H9 (cell line): ENCODE data around the gene PIBF1. TPM values are rescaled to one million over a fixed set of nuclear protein-coding genes. Genes with fewer than 3 reads are reported as not detected.

Experiments
- DNase-seq: peaks from one replicate; pipeline ENCODE4 v3.0.0-alpha.2; 2017
- H2AFZ ChIP-seq: one replicate; pipeline ENCODE4 v1.6.1; 2013; ENCODE audit warnings: mild to moderate bottlenecking, low read length, control low read depth, moderate library complexity
- H2AK5ac ChIP-seq: 2 replicates; pipeline ENCODE4 v1.6.1; 2013; ENCODE audit warnings: low read length, control low read depth, mixed read lengths; ENCODE audit not compliant: insufficient read length
- H2BK120ac ChIP-seq: one replicate; pipeline ENCODE4 v1.6.1; 2013; ENCODE audit warnings: low read depth, mild to moderate bottlenecking, low read length, control low read depth, inconsistent platforms; ENCODE audit not compliant: poor library complexity, severe bottlenecking
- H2BK12ac ChIP-seq: 2 replicates; pipeline ENCODE4 v1.6.1; 2013; ENCODE audit warnings: low read length, control low read depth, mixed read lengths, low read depth; ENCODE audit not compliant: insufficient read length
- H2BK15ac ChIP-seq: 2 replicates; pipeline ENCODE4 v1.6.1; 2013; ENCODE audit warnings: low read depth, low read length, control low read depth
- H2BK20ac ChIP-seq: one replicate; pipeline ENCODE4 v1.6.1; 2013; ENCODE audit warnings: low read depth, mild to moderate bottlenecking, low read length, control low read depth, inconsistent platforms; ENCODE audit not compliant: poor library complexity, severe bottlenecking
- H2BK5ac ChIP-seq: 2 replicates; pipeline ENCODE4 v1.6.1; 2013; ENCODE audit warnings: low read length, control low read depth, mixed read lengths; ENCODE audit not compliant: insufficient read length
- H3K14ac ChIP-seq: 2 replicates; pipeline ENCODE4 v1.6.1; 2013; ENCODE audit warnings: low read length, control low read depth; ENCODE audit not compliant: insufficient read depth
- H3K18ac ChIP-seq: 2 replicates; pipeline ENCODE4 v1.6.1; 2013; ENCODE audit warnings: low read depth, mild to moderate bottlenecking, mixed read lengths, low read length, control low read depth; ENCODE audit not compliant: insufficient read length
- H3K23ac ChIP-seq: 2 replicates; pipeline ENCODE4 v1.6.1; 2013; ENCODE audit warnings: low read length, control low read depth, mixed read lengths, low read depth; ENCODE audit not compliant: insufficient read length
- H3K23me2 ChIP-seq: 2 replicates; pipeline ENCODE4 v1.6.1; 2013; ENCODE audit warnings: low read depth, mild to moderate bottlenecking, mixed read lengths, low read length, control low read depth; ENCODE audit not compliant: insufficient read length, poor library complexity, severe bottlenecking
- H3K27ac ChIP-seq: 2 replicates; pipeline ENCODE4 v1.5.1; 2013; ENCODE audit warnings: low read length, control low read depth, mixed read lengths, low read depth; ENCODE audit not compliant: insufficient read length
- H3K27me3 ChIP-seq: 2 replicates; pipeline ENCODE4 v1.6.1; 2013; ENCODE audit warnings: low read length, control low read depth, inconsistent platforms; ENCODE audit not compliant: insufficient read depth
- H3K4ac ChIP-seq: 2 replicates; pipeline ENCODE4 v1.6.1; 2013; ENCODE audit warnings: low read depth, mild to moderate bottlenecking, control low read depth, inconsistent platforms, low read length, moderate library complexity
- H3K4me1 ChIP-seq: 2 replicates; pipeline ENCODE4 v1.6.1; 2013; ENCODE audit warnings: low read length, control low read depth, inconsistent platforms; ENCODE audit not compliant: insufficient read depth
- H3K4me2 ChIP-seq: 2 replicates; pipeline ENCODE4 v1.6.1; 2013; ENCODE audit warnings: low read length, control low read depth, mixed read lengths; ENCODE audit not compliant: insufficient read length, insufficient read depth
- H3K56ac ChIP-seq: 2 replicates; pipeline ENCODE4 v1.6.1; 2013; ENCODE audit warnings: low read depth, mild to moderate bottlenecking, mixed read lengths, low read length, control low read depth; ENCODE audit not compliant: insufficient read length
- H3K79me1 ChIP-seq: 2 replicates; pipeline ENCODE4 v1.6.1; 2013; ENCODE audit warnings: low read depth, mild to moderate bottlenecking, moderate library complexity, low read length, control low read depth, inconsistent platforms; ENCODE audit not compliant: insufficient read depth, poor library complexity, severe bottlenecking
- H3K79me2 ChIP-seq: 2 replicates; pipeline ENCODE4 v1.6.1; 2013; ENCODE audit warnings: low read length, control low read depth, inconsistent platforms; ENCODE audit not compliant: insufficient read depth
- H3K9ac ChIP-seq: 2 replicates; pipeline ENCODE4 v1.6.1; 2013; ENCODE audit warnings: low read length, control low read depth, mixed read lengths; ENCODE audit not compliant: insufficient read length; ENCODE audit errors: extremely low read depth
- H3K9me3 ChIP-seq: one replicate; pipeline ENCODE4 v1.6.1; 2013; ENCODE audit warnings: low read depth, low read length, inconsistent platforms; ENCODE audit not compliant: control insufficient read depth
- H3T11ph ChIP-seq: one replicate; pipeline ENCODE4 v1.6.1; 2013; ENCODE audit warnings: mild to moderate bottlenecking, low read length, control low read depth, inconsistent platforms
- H4K20me1 ChIP-seq: one replicate; pipeline ENCODE4 v1.6.1; 2013; ENCODE audit not compliant: control insufficient read depth, insufficient read length, insufficient read depth
- H4K5ac ChIP-seq: 2 replicates; pipeline ENCODE4 v1.6.1; 2013; ENCODE audit warnings: low read depth, mild to moderate bottlenecking, mixed read lengths, low read length, control low read depth; ENCODE audit not compliant: insufficient read length
- H4K8ac ChIP-seq: replicated peaks from 2 replicates; pipeline ENCODE4 v1.6.1; 2013; ENCODE audit warnings: low read length, control low read depth, mixed read lengths, low read depth; ENCODE audit not compliant: insufficient read length
- H4K91ac ChIP-seq: 2 replicates; pipeline ENCODE4 v1.6.1; 2013; ENCODE audit warnings: low read depth, mild to moderate bottlenecking, moderate library complexity, mixed read lengths, low read length, control low read depth; ENCODE audit not compliant: insufficient read length
- H3K27ac Mint-ChIP-seq, 3 experiments: 2 replicates in 2 of 3; 3 replicates in 1 of 3; pipeline ENCODE4 v1.8.0; 2020 to 2021; ENCODE audit warnings: mixed read lengths in 3 of 3, mild to moderate bottlenecking in 1 of 3, moderate library complexity in 1 of 3
- H3K27me3 Mint-ChIP-seq: 2 replicates; pipeline ENCODE4 v1.8.0; 2021; ENCODE audit warnings: low read depth, mild to moderate bottlenecking, moderate library complexity, mixed read lengths
- H3K36me3 Mint-ChIP-seq, 3 experiments: 2 replicates in 2 of 3; 3 replicates in 1 of 3; pipeline ENCODE4 v1.8.0; 2020 to 2021; ENCODE audit warnings: low read depth in 3 of 3, mixed read lengths in 3 of 3; ENCODE audit not compliant: insufficient read depth in 1 of 3
- H3K4me1 Mint-ChIP-seq, 2 experiments: 2 replicates each; pipeline ENCODE4 v1.8.0; 2020; ENCODE audit warnings: mixed read lengths in 2 of 2
- H3K4me3 Mint-ChIP-seq, 2 experiments: 2 replicates in 1 of 2; 3 replicates in 1 of 2; pipeline ENCODE4 v1.8.0; 2020 to 2021; ENCODE audit warnings: mild to moderate bottlenecking in 2 of 2, mixed read lengths in 2 of 2, moderate library complexity in 1 of 2
- H3K9me3 Mint-ChIP-seq, 2 experiments: 2 replicates in 1 of 2; 3 replicates in 1 of 2; pipeline ENCODE4 v1.8.0; 2020; ENCODE audit warnings: mild to moderate bottlenecking in 2 of 2, mixed read lengths in 2 of 2, moderate library complexity in 1 of 2
- WGBS: extraction: QIAGEN DNeasy Blood & Tissue Kit; methylation state at CpG from one replicate; pipeline ENCODE4 v1.1.7; 2013; ENCODE audit warnings: missing lambda C conversion rate, low lambda C conversion rate, mixed read lengths; ENCODE audit not compliant: insufficient read length; ENCODE audit errors: extremely low coverage; 5-methylcytosine and 5-hydroxymethylcytosine counted together
- total RNA-seq: library from RNA; stranded (reverse); gene quantifications from 2 replicates; pipeline ENCODE4 v1.2.1, GENCODE V29; 2021
- TF ChIP-seq, protein P1 (sequence below): fragments of 200-600 bp; sonication (generic); conservative IDR thresholded peaks from 3 replicates; pipeline ENCODE4 v1.8.0; 2021; ENCODE audit warnings: antibody characterized with exemption, mild to moderate bottlenecking

Gene PIBF1
- total RNA-seq, 1 experiment from 2014 or later: 12.7 TPM

- no peaks in the 10 kb centered on the region for H3K79me2 ChIP-seq
- DNase-seq: no peak
- H3K27ac ChIP-seq: no peak overlapping the region
- H3K56ac ChIP-seq: no peak overlapping the region
- Mint-ChIP-seq H3K27ac (no peak overlapping the region; a peak in 1 of 7 replicates), H3K4me1 (peaks cover 2 to 3% of the 10 kb centered on the region in 2 experiments; a peak in 1 of 4 replicates), H3K4me3 (no peak overlapping the region), H3K9me3 (peaks cover 0 to 5% of the 10 kb centered on the region in 2 experiments; a peak in 1 of 5 replicates), H3K36me3 (peaks cover 5 to 8% (median 5%) of the 10 kb centered on the region in 3 experiments; a peak in 3 of 7 replicates), H3K27me3 (no peaks in the 10 kb centered on the region)
- no peaks in the 10 kb centered on the region for H3K9me3 ChIP-seq
- H2AK5ac ChIP-seq: no peak overlapping the region
- no peaks in the 10 kb centered on the region for H3K4me1 ChIP-seq
- no peak overlapping the region for H2BK20ac ChIP-seq
- no peaks in the 10 kb centered on the region for H4K20me1 ChIP-seq
- no peak overlapping the region for H4K91ac ChIP-seq
- no peak overlapping the region for H2BK120ac ChIP-seq
- no peak overlapping the region for H3K4ac ChIP-seq
- H4K8ac ChIP-seq: no peak overlapping the region
- no peaks in the 10 kb centered on the region for H3K27me3 ChIP-seq
- H3K14ac ChIP-seq: no peak overlapping the region
- no peak overlapping the region for H2BK15ac ChIP-seq
- H3T11ph ChIP-seq: no peak overlapping the region
- H2BK12ac ChIP-seq: no peak overlapping the region
- no peak overlapping the region for H2AFZ ChIP-seq
- H3K18ac ChIP-seq: no peak overlapping the region
- no peak overlapping the region for H3K23ac ChIP-seq
- H4K5ac ChIP-seq: no peak overlapping the region
- H3K9ac ChIP-seq: no peak overlapping the region
- TF ChIP-seq, protein P1, sequence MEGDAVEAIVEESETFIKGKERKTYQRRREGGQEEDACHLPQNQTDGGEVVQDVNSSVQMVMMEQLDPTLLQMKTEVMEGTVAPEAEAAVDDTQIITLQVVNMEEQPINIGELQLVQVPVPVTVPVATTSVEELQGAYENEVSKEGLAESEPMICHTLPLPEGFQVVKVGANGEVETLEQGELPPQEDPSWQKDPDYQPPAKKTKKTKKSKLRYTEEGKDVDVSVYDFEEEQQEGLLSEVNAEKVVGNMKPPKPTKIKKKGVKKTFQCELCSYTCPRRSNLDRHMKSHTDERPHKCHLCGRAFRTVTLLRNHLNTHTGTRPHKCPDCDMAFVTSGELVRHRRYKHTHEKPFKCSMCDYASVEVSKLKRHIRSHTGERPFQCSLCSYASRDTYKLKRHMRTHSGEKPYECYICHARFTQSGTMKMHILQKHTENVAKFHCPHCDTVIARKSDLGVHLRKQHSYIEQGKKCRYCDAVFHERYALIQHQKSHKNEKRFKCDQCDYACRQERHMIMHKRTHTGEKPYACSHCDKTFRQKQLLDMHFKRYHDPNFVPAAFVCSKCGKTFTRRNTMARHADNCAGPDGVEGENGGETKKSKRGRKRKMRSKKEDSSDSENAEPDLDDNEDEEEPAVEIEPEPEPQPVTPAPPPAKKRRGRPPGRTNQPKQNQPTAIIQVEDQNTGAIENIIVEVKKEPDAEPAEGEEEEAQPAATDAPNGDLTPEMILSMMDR: no peak
- H3K23me2 ChIP-seq: no peaks in the 10 kb centered on the region
- H3K4me2 ChIP-seq: no peak overlapping the region
- no peak overlapping the region for H2BK5ac ChIP-seq
- H3K79me1 ChIP-seq: no peaks in the 10 kb centered on the region
- WGBS: no CpG with 5 or more reads among the region's 2 CpGs
Observed at GRCh38 chr13:72884101-72884500, 102.2 kb downstream of the PIBF1 start.
